Stomach (tissue), 4 donors: ENCODE results near the gene PRKAR2B.

Experiments
- CTCF ChIP-seq, 7 experiments: fragments of 450-650 bp in 4 of 7; fragments of 200-600 bp in 3 of 7; sonication (generic) in 3 of 7; IDR thresholded peaks; one replicate each; pipeline ENCODE4 v1.5.1; 2016 to 2019; ENCODE audit warnings: antibody characterized with exemption in 7 of 7, control low read depth in 2 of 7, mild to moderate bottlenecking in 1 of 7
- EP300 ChIP-seq: sonication (generic); formaldehyde crosslinking; IDR thresholded peaks from one replicate; pipeline ENCODE4 v1.6.1; 2017; ENCODE audit warnings: antibody characterized with exemption

GRCh38 chr7:107103369-107103768 lies 58.9 kb downstream of the PRKAR2B start:
- TF ChIP-seq EP300 (no peak), CTCF (IDR thresholded peaks at IDR 0.05) (no peak)
